HepG2 (cell line): ENCODE data around the gene CLEC3B. TPM values are rescaled to one million over a fixed set of nuclear protein-coding genes. Genes with fewer than 3 reads are reported as not detected.
A peak's percentile ranks its signal among the peaks of the same experiment; 100 is the strongest.

ENCODE experiments used
- ATAC-seq: fragments of 200-7000 bp; cut with Tn5 transposase; 3 replicates; pipeline ENCODE4 v1.9.1; 2020; ENCODE audit warnings: mild to moderate bottlenecking, moderate library complexity
- BruUV-seq: library from RNA; stranded (reverse); fragments of 400-500 nt; replicated peaks from 2 replicates; lab custom pipeline; 2021; lab: Mats Ljungman, UMichigan
- CTCF ChIA-PET: fragments of 300-600 bp; formaldehyde crosslinking; extraction: SDS; loops from one replicate; lab custom pipeline; 2021; ENCODE audit warnings: low total read pairs, inconsistent platforms, low intra/inter-chr PET ratio; lab: Yijun Ruan, JAX
- POLR2A ChIA-PET: fragments of 350-600 bp; sonication (Branson Sonifier 250); formaldehyde crosslinking; loops from one replicate; lab custom pipeline; 2020; ENCODE audit warnings: antibody characterized with exemption, inconsistent platforms; lab: Yijun Ruan, JAX
- DNase-seq: peaks from one replicate; pipeline ENCODE4 v3.0.0-alpha.2; 2015; ENCODE audit warnings: low spot score
- FAIRE-seq: peaks from 3 replicates; lab custom pipeline; 2011; peaks lifted over from hg19 to GRCh38; lab: Jason Lieb, UNC
- H2AFZ ChIP-seq: one replicate; pipeline ENCODE4 v1.6.1; 2011; ENCODE audit warnings: low read length, inconsistent platforms
- H3K27ac ChIP-seq: fragments of 300-600 bp; 3 replicates; pipeline ENCODE4 v1.8.0; 2011; ENCODE audit warnings: mixed run types, mild to moderate bottlenecking, mixed read lengths, low read length, inconsistent platforms; ENCODE audit not compliant: insufficient read depth; ENCODE audit errors: extremely low read length
- H3K27me3 ChIP-seq, 2 experiments: fragments of 200-600 bp in 1 of 2; 2 replicates in 1 of 2; 3 replicates in 1 of 2; pipeline versions ENCODE4 v1.6.0 to v1.8.0; 2011; ENCODE audit warnings: low read length in 2 of 2, mild to moderate bottlenecking in 2 of 2, moderate library complexity in 2 of 2, inconsistent platforms in 1 of 2; ENCODE audit not compliant: insufficient read depth in 2 of 2, control insufficient read depth in 1 of 2
- H3K36me3 ChIP-seq, 2 experiments: fragments of 200-600 bp in 1 of 2; replicated peaks in 1 of 2; 2 replicates in 1 of 2; 3 replicates in 1 of 2; pipeline versions ENCODE4 v1.5.1 to v1.8.0; 2011; ENCODE audit warnings: low read length in 2 of 2, inconsistent platforms in 1 of 2; ENCODE audit not compliant: insufficient read depth in 2 of 2, control insufficient read depth in 1 of 2
- H3K4me1 ChIP-seq: 2 replicates; pipeline ENCODE4 v1.5.1; 2012; ENCODE audit warnings: low read length, inconsistent platforms; ENCODE audit not compliant: insufficient read depth
- H3K4me2 ChIP-seq: 2 replicates; pipeline ENCODE4 v1.6.0; 2011; ENCODE audit warnings: low read depth, low read length, inconsistent platforms
- H3K4me3 ChIP-seq, 3 experiments: fragments of 200-600 bp in 1 of 3; sonication (generic), shearing (Covaris generic) in 1 of 3; replicated peaks in 1 of 3; 2 replicates each; pipeline ENCODE4 v1.5.1; 2011 to 2016; ENCODE audit warnings: low read length in 3 of 3, inconsistent platforms in 2 of 3, low read depth in 2 of 3, mild to moderate bottlenecking in 2 of 3, control low read depth in 1 of 3, mixed read lengths in 1 of 3; ENCODE audit not compliant: insufficient read depth in 1 of 3
- H3K79me2 ChIP-seq: one replicate; pipeline ENCODE4 v1.6.1; 2011; ENCODE audit warnings: low read length, inconsistent platforms; ENCODE audit not compliant: insufficient read depth
- H3K9ac ChIP-seq: 2 replicates; pipeline ENCODE4 v1.6.0; 2011; ENCODE audit warnings: mild to moderate bottlenecking, low read depth, low read length, inconsistent platforms; ENCODE audit not compliant: insufficient read depth
- H3K9me3 ChIP-seq: 2 replicates; pipeline ENCODE4 v1.5.1; 2012; ENCODE audit warnings: mild to moderate bottlenecking, low read length
- H4K20me1 ChIP-seq: 2 replicates; pipeline ENCODE4 v1.6.0; 2011; ENCODE audit warnings: inconsistent platforms, mild to moderate bottlenecking, low read length, moderate library complexity; ENCODE audit not compliant: insufficient read depth
- AKNA ChIP-seq: sonication (generic); formaldehyde crosslinking; IDR thresholded peaks from 2 replicates; pipeline ENCODE4 v1.4.0; 2020; ENCODE audit warnings: missing genetic modification reagents, borderline replicate concordance
- ETV5 ChIP-seq: IDR thresholded peaks from 2 replicates; pipeline ENCODE4 v1.6.1; 2018; ENCODE audit warnings: missing biosample characterization, missing genetic modification reagents, inconsistent platforms, borderline replicate concordance
- MAFF ChIP-seq: IDR thresholded peaks from 2 replicates; pipeline ENCODE4 v1.6.1; 2011; ENCODE audit warnings: low read depth, low read length, improper control_type of control experiment
- MAFK ChIP-seq, 2 experiments: IDR thresholded peaks in 1 of 2; conservative IDR thresholded peaks in 1 of 2; 2 replicates each; pipeline ENCODE4 v1.6.1; 2011; ENCODE audit warnings: improper control_type of control experiment in 2 of 2, low read length in 2 of 2
- RBM22 ChIP-seq: fragments of 200-400 bp; formaldehyde crosslinking; optimal IDR thresholded peaks from 2 replicates; pipeline ENCODE3; 2017; ENCODE audit warnings: mild to moderate bottlenecking, low read length, moderate library complexity
- ZNF614 ChIP-seq: IDR thresholded peaks from 2 replicates; pipeline ENCODE4 v1.6.1; 2018; ENCODE audit warnings: missing biosample characterization, missing genetic modification reagents, inconsistent platforms, borderline replicate concordance
- WGBS: methylation state at CpG from one replicate; pipeline ENCODE4 v1.1.6; 2017; ENCODE audit warnings: low lambda C conversion rate; 5-methylcytosine and 5-hydroxymethylcytosine counted together
- in situ Hi-C: cut with HindIII; loops from 2 replicates; pipeline ENCODE4 v1.10.0; 2017; ENCODE audit warnings: low pct_unique_long_range_greater_than_20kb; ENCODE audit not compliant: extremely low pct_ligation_motif_present
- intact Hi-C: fragments of 100-400 bp; cut with micrococcal nuclease; formaldehyde crosslinking; loops from one replicate; pipeline ENCODE4 v1.10.0; 2022; ENCODE audit not compliant: unreplicated experiment
- polyA plus RNA-seq, 8 experiments: library from polyadenylated mRNA; depleted of rRNA in 3 of 8; stranded (reverse) in 7 of 8; unstranded in 1 of 8; fragments of >200 nt; fragmentation: Illumina TruSeq in 4 of 8; extraction: Trizol in 4 of 8; gene quantifications; 2 replicates each; pipeline versions ENCODE4 v1.2.1 to v1.2.3, GENCODE V29; 2011 to 2016; ENCODE audit warnings: low read depth in 4 of 8, missing spikeins in 1 of 8, mixed read lengths in 1 of 8; ENCODE audit not compliant: insufficient read depth in 1 of 8
- total RNA-seq, 5 experiments: library from RNA; depleted of rRNA; stranded (reverse); fragments of >200 nt; fragmentation: Illumina TruSeq; extraction: Trizol; gene quantifications; 2 replicates each; pipeline ENCODE4 v1.2.3, GENCODE V29; 2016; ENCODE audit warnings: low read depth in 1 of 5

The CLEC3B gene
- total and polyA plus RNA-seq, 2 of the 13 experiments (the other 11 are each of a cell fraction or from before 2014, with no cell fraction given) = 0.07 TPM; not detected in 1

- 97% methylated on average over 4 of the region's 4 CpGs for WGBS
- H3K36me3 ChIP-seq = peaks cover 25 to 78% of the 10 kb centered on the region in 2 experiments
Measured at GRCh38 chr3:45000823-45001222, 25.3 kb upstream of the CLEC3B start.

More at GRCh38 chr3:45000823-45001222, 25.3 kb upstream of the CLEC3B start:
- H3K4me1 ChIP-seq = peaks cover 23% of the 10 kb centered on the region
- no peak for DNase-seq
- BruUV-seq = no TSS peak
- CTCF ChIA-PET = no interaction called here
- intact Hi-C loops = no loop called here
- H3K27ac ChIP-seq = no peak overlapping the region
- ATAC-seq = no peak
- POLR2A ChIA-PET = no interaction called here
- H2AFZ ChIP-seq = no peak overlapping the region
- in situ Hi-C loops = no loop called here
- no peaks in the 10 kb centered on the region for H3K9me3 ChIP-seq
- FAIRE-seq = no peak
- TF ChIP-seq AKNA (no peak), MAFF (peak; percentile 82), RBM22 (peak; percentile 33), MAFK (conservative IDR thresholded peaks at IDR 0.05 in 1 of 2, IDR thresholded peaks at IDR 0.05 in 1 of 2; ENCODE audit: low read length in 2 of 2) (peak; percentile 80 to 88), ZNF614 (no peak), ETV5 (CRISPR knock-in tag) (no peak)
- TF ChIP-seq, all 625 proteins: peak for 3
- Histone ChIP-seq H3K4me3 (no peak overlapping the region), H3K4me2 (no peak overlapping the region), H3K79me2 (no peaks in the 10 kb centered on the region), H4K20me1 (no peaks in the 10 kb centered on the region), H3K27me3 (no peaks in the 10 kb centered on the region), H3K9ac (no peak overlapping the region)
